GM18873 (cell line): Measurements from ENCODE around the gene NXN.
"Not testable (repeated sequence)": the region's sequence is repeated elsewhere in the genome, so short reads cannot be mapped to it uniquely, and the experiment has no call there.

Experiments used
- ATAC-seq: cut with Tn5 transposase; IDR thresholded peaks from one replicate; pipeline ENCODE4 v1.9.1; 2021; ENCODE audit warnings: mild to moderate bottlenecking, moderate library complexity, moderate number of reproducible peaks; ENCODE audit not compliant: unreplicated experiment, low FRiP score

Gene NXN

GRCh38 chr17:848402-848801 is 131.2 kb downstream of the NXN start:
- ATAC-seq = no peak

GRCh38 chr17:846901-847843 is 132.4 kb downstream of the NXN start:
- ATAC-seq = no peak

DNA sequence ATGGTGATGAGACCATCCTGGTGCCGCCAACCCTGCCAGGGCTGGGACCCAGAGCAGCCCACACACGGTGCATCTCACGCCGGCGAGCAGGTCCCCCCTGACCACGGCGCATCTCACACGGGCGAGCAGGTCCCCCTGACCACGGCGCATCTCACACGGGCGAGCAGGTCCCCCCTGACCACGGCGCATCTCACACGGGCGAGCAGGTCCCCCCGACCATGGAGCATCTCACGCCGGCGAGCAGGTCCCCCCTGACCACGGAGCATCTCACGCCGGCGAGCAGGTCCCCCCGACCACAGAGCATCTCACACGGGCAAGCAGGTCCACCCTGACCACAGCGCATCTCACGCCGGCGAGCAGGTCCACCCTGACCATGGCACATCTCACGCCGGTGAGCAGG is 138.3 kb downstream of the NXN start:
- no peak for ATAC-seq

DNA sequence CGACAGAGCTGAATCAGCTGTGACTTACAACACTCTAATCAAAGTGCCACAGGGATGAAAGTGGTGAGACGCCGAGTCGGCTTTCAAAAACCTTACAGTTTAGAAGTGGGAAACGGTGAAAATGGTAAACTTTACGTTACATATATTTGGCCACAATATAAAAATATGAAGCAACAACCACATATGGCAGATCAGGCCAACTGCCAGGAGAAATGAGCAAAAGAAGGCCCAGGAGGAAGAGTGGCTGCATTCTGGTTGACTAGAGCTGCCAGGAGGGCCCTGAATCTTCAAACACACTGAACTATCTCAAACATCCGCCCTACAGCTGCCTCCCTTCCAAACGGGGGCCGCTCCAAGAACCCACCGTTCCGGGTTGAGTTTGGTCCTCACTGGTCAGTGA is 141.1 kb downstream of the NXN start:
- ATAC-seq = no peak

DNA sequence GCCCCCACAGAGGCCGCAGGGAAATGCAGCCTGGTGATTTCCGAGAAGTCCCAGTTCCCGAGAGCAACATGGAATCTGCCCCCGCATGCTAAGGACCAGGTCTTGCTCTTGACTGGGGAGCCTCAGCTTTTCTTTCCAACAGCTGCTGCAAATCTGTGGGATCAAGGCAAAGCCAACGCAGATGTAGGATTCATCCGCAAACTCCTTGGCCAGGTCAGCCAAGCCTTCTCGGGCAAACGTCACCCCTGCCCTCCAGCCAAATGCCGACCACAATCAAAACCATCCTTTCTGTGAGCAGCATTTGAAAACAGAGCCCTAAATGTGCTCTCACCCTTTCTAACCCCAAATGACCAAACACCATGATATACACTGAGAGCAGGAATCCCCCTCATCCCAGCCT is 143.4 kb downstream of the NXN start:
- no peak for ATAC-seq

DNA sequence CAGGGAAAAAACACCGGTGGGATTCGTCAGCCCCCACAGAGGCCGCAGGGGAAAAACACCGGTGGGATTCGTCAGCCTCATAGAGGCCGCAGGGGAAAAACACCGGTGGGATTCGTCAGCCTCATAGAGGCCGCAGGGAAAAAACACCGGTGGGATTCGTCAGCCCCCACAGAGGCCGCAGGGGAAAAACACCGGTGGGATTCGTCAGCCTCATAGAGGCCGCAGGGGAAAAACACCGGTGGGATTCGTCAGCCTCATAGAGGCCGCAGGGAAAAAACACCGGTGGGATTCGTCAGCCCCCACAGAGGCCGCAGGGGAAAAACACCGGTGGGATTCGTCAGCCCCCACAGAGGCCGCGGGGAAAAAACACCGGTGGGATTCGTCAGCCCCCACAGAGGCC is 143.9 kb downstream of the NXN start:
- ATAC-seq = not testable (repeated sequence)

- ATAC-seq = no peak
Measured at GRCh38 chr17:835263-835662, 144.3 kb downstream of the NXN start.

DNA sequence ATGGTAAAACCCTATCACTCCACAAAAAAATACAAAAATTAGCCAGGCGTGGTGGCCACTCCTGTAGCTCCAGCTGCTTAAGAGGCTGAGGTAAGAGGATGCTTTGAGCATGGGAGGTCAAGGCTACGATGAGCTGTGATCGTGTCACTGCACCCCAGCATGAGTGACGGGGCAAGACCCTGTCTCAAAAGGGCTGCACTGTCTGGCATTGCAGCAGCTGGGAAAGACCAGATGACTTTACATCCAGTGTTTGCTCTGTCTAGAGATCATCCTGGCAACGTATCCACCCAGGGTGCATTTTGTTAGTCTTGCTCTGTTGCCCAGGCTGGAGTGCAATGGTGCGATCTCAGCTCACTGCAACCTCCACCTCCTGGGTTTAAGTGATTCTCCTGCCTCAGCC is 145.4 kb downstream of the NXN start:
- ATAC-seq = no peak

DNA sequence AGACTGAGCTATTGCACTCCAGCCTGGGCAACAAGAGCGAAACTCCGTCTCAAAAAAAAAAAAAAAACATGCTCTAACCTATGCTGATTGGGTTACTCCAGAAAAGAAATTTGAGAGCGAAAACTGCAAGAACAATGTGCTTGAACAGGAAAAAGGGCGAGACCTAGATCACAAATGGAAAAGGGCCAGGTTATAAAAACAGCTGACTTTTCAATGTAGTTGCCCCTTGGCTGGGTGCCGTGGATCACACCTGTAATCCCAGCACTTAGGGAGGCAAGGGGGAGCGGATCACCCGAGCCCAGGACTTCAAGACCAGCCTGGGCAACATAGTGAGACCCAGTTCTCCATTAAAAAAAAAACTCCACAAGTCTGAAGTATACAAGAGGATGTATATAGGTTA is 148.6 kb downstream of the NXN start:
- no peak for ATAC-seq

GRCh38 chr17:830381-830780 is 149.2 kb downstream of the NXN start:
- ATAC-seq = no peak

DNA sequence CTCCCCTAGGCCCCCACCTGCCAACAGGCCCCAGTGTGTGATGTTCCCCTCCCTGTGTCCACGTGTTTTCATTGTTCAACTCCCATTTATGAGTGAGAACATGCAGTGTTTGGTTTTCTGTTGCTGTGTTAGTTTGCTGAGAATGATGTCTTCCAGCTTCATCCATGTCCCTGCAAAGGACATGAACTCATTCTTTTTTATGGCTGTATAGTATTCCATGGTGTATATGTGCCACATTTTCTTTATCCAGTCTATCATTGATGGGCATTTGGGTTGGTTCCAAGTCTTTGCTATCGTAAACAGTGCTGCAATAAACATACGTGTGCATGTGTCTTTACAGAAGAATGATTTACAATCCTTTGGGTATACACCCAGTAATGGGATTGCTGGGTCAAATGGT is 150.0 kb downstream of the NXN start:
- not testable (repeated sequence) for ATAC-seq

- ATAC-seq = no peak
Measured at GRCh38 chr17:828761-829160, 150.8 kb downstream of the NXN start.

DNA sequence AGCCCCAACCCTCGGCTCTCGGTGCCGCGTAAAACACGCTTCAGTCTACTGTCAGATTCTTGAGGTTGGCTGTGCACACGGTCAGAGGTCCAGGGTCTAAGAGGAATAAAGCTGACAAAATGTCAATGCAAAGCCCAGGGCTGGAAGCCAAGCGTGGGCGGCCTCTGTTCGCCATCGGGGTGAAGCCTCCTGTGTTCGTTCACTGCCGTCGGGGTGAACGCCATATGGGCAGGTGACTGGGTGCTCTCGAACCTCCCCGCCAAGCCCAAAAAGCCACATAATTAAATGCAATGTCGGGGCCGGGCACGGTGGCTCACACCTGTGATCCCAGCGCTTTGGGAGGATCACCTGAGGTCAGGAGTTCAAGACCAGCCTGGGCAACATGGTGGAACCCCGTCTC is 152.8 kb downstream of the NXN start:
- ATAC-seq = no peak

DNA sequence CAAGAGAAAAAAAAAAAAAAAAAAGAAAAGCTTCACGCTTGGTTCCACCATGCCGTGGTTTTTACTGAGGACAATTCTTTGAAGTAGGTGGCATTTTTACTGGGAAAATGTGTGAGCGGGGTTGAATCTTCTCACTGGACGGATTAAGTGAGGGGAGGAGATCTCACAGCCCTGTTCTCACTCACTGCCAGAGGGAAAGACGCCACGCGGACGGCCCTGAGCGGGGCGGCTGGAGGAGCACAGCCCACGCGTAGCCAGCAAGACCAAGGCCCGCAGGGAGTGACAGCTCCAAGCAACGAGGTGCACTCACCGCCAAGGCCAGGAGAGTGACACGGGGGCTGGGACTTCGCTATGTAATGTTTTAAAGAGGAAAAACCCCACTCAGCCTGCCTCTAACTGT is 154.4 kb downstream of the NXN start:
- no peak for ATAC-seq

- no peak for ATAC-seq
Measured at GRCh38 chr17:824378-824777, 155.2 kb downstream of the NXN start.

DNA sequence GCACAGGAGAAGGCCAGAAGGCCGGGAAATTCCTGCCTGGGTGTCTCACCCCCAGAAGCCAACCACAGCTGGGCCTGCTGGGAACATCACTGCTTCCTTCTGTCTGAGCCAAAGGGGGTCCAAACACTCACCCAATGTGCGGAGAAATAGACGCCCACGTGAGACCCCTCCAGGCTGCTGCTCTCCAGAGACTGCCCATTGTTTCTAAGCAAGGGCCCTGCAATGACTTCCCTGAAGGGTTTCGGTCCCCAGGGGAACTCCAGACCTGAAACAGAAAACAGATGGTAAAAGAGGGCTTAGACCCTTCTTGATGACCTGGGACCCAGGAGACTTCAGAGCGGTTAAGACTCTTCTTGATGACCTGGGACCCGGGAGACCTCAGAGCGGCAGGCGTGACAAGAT is 156.1 kb downstream of the NXN start:
- ATAC-seq = no peak

- ATAC-seq = no peak
Measured at GRCh38 chr17:819251-819650, 160.3 kb downstream of the NXN start.

- ATAC-seq = no peak
Measured at GRCh38 chr17:814371-814770, 165.2 kb downstream of the NXN start.

GRCh38 chr17:812638-813204 is 166.9 kb downstream of the NXN start:
- ATAC-seq = no peak

GRCh38 chr17:811051-811784 is 168.4 kb downstream of the NXN start:
- no peak for ATAC-seq

- ATAC-seq = no peak
Measured at GRCh38 chr17:807523-808294, 171.9 kb downstream of the NXN start.
